Measurements from ENCODE around the gene EMD. TPM values are rescaled to one million over a fixed set of nuclear protein-coding genes. Genes with fewer than 3 reads are reported as not detected.

Gene EMD
- polyA plus RNA-seq, 1 of the 3 experiments (the other 2 are of a cell fraction): 68.0 TPM

GRCh38 chrX:154398668-154399526 is 19.8 kb downstream of the EMD start:
- Histone ChIP-seq H3K27ac (ENCODE audit: low read depth in 2 of 2, low read length in 1 of 2) (peak overlapping the region; percentile 95 to 96), H3K27me3 (ENCODE audit: insufficient read depth) (no peaks in the 10 kb centered on the region), H3K4me2 (peak overlapping the region; percentile 77), H3K4me3 (ENCODE audit: low read depth in 2 of 2, low read length in 1 of 2) (peak overlapping the region; percentile 81), H3K9ac (peak overlapping the region; percentile 100), H3K9me3 (no peaks in the 10 kb centered on the region), H4K20me1 (ENCODE audit: insufficient read depth) (peaks cover 34% of the 10 kb centered on the region), H3K79me2 (ENCODE audit: insufficient read depth) (peaks cover 22% of the 10 kb centered on the region), H3F3A (replicated peaks; ENCODE audit: insufficient read depth) (peaks cover 41% of the 10 kb centered on the region), H2AFZ (ENCODE audit: low read depth) (no peak overlapping the region), H3K4me1 (ENCODE audit: control insufficient read depth in 1 of 2, insufficient read depth in 2 of 2, low read depth in 1 of 2, low read length in 1 of 2) (peaks cover 0 to 6% of the 10 kb centered on the region in 2 experiments; a peak in 1 of 4 replicates), H3K36me3 (replicated peaks in 1 of 2; ENCODE audit: control insufficient read depth in 1 of 2, insufficient read depth in 2 of 2, low read length in 1 of 2) (peaks cover 16 to 18% of the 10 kb centered on the region in 2 experiments), H3K9me2 (no peaks in the 10 kb centered on the region)
- POLR2A ChIA-PET: interaction anchor here (1.0 to 3.3 kb wide), 16 partner anchors 11 to 134 kb away, joined by 3 to 25 read pairs (median 5); partner anchors contain the start of genes ATP6AP1, DNASE1L1, FAM50A and LAGE3
- CTCF ChIA-PET: interaction anchor here (0.7 to 2.5 kb wide), 13 partner anchors 10 to 144 kb away, joined by 3 to 10 read pairs (median 4); partner anchors contain the start of genes ATP6AP1, DNASE1L1, LAGE3 and UBL4A
- WGBS (ENCODE audit: low lambda C conversion rate): 23% methylated on average over 49 of the region's 49 CpGs
- DNase-seq: peak; percentile 62
- TF ChIP-seq NRF1 (IDR thresholded peaks at IDR 0.05; ENCODE audit: low read depth, low read length): no peak
- TF ChIP-seq TEAD4 (IDR thresholded peaks at IDR 0.05; ENCODE audit: borderline replicate concordance, insufficient read depth): no peak
- TF ChIP-seq RAD21 (IDR thresholded peaks at IDR 0.05; ENCODE audit: low read length): peak; percentile 50
- TF ChIP-seq EP300 (IDR thresholded peaks at IDR 0.05; ENCODE audit: borderline replicate concordance in 1 of 2, low read depth in 1 of 2, low read length in 1 of 2): no peak
- TF ChIP-seq, protein P1, sequence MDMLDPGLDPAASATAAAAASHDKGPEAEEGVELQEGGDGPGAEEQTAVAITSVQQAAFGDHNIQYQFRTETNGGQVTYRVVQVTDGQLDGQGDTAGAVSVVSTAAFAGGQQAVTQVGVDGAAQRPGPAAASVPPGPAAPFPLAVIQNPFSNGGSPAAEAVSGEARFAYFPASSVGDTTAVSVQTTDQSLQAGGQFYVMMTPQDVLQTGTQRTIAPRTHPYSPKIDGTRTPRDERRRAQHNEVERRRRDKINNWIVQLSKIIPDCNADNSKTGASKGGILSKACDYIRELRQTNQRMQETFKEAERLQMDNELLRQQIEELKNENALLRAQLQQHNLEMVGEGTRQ (IDR thresholded peaks at IDR 0.05; ENCODE audit: borderline replicate concordance, low read depth, low read length): no peak
- TF ChIP-seq TAF1 (IDR thresholded peaks at IDR 0.05; ENCODE audit: borderline replicate concordance, low read depth, low read length): no peak
- peak; percentile 47; the same call in 1 of the 2 replicates for TF ChIP-seq USF1 (IDR thresholded peaks at IDR 0.05; ENCODE audit: borderline replicate concordance, low read depth)
- TF ChIP-seq RFX5 (IDR thresholded peaks at IDR 0.05; ENCODE audit: low read length): no peak
- TF ChIP-seq MEF2A (IDR thresholded peaks at IDR 0.05; ENCODE audit: borderline replicate concordance, low read depth): no peak
- TF ChIP-seq FOSL2 (IDR thresholded peaks at IDR 0.05; ENCODE audit: borderline replicate concordance, low read depth): no peak
- no peak for TF ChIP-seq RCOR1 (IDR thresholded peaks at IDR 0.05; ENCODE audit: low read length)
- no peak for TF ChIP-seq YY1 (IDR thresholded peaks at IDR 0.05; ENCODE audit: low read depth)
- TF ChIP-seq, protein P2, sequence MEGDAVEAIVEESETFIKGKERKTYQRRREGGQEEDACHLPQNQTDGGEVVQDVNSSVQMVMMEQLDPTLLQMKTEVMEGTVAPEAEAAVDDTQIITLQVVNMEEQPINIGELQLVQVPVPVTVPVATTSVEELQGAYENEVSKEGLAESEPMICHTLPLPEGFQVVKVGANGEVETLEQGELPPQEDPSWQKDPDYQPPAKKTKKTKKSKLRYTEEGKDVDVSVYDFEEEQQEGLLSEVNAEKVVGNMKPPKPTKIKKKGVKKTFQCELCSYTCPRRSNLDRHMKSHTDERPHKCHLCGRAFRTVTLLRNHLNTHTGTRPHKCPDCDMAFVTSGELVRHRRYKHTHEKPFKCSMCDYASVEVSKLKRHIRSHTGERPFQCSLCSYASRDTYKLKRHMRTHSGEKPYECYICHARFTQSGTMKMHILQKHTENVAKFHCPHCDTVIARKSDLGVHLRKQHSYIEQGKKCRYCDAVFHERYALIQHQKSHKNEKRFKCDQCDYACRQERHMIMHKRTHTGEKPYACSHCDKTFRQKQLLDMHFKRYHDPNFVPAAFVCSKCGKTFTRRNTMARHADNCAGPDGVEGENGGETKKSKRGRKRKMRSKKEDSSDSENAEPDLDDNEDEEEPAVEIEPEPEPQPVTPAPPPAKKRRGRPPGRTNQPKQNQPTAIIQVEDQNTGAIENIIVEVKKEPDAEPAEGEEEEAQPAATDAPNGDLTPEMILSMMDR (IDR thresholded peaks at IDR 0.05): peak; percentile 78
- no peak for TF ChIP-seq EZH2phosphoT487 (IDR thresholded peaks at IDR 0.05; ENCODE audit: borderline replicate concordance, low read depth)
- TF ChIP-seq TCF12 (IDR thresholded peaks at IDR 0.05): no peak
- no peak for TF ChIP-seq SIN3A (IDR thresholded peaks at IDR 0.05; ENCODE audit: borderline replicate concordance, low read depth, low read length)
- peak; percentile 93 for TF ChIP-seq MAX (IDR thresholded peaks at IDR 0.05; ENCODE audit: low read depth)
- no peak for TF ChIP-seq CHD2 (IDR thresholded peaks at IDR 0.05; ENCODE audit: low read length, partially characterized antibody)
- TF ChIP-seq, protein P3, sequence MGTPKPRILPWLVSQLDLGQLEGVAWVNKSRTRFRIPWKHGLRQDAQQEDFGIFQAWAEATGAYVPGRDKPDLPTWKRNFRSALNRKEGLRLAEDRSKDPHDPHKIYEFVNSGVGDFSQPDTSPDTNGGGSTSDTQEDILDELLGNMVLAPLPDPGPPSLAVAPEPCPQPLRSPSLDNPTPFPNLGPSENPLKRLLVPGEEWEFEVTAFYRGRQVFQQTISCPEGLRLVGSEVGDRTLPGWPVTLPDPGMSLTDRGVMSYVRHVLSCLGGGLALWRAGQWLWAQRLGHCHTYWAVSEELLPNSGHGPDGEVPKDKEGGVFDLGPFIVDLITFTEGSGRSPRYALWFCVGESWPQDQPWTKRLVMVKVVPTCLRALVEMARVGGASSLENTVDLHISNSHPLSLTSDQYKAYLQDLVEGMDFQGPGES (IDR thresholded peaks at IDR 0.05; ENCODE audit: low read depth, low read length): no peak
- TF ChIP-seq ELF1 (IDR thresholded peaks at IDR 0.05): no peak
- no peak for TF ChIP-seq JUND (IDR thresholded peaks at IDR 0.05)
- TF ChIP-seq RXRA (IDR thresholded peaks at IDR 0.05; ENCODE audit: borderline replicate concordance, low read depth): no peak
- no peak for TF ChIP-seq FOXJ3 (CRISPR knock-in tag; IDR thresholded peaks at IDR 0.05)
- no peak for TF ChIP-seq PBX3 (IDR thresholded peaks at IDR 0.05)
- TF ChIP-seq POLR2AphosphoS5 (IDR thresholded peaks at IDR 0.05; ENCODE audit: low read depth, low read length): no peak
- TF ChIP-seq SMC3 (IDR thresholded peaks at IDR 0.05; ENCODE audit: low read depth, low read length): peak; percentile 37; the same call in 1 of the 2 replicates
